ENCODE results near the gene SP3.

DNA sequence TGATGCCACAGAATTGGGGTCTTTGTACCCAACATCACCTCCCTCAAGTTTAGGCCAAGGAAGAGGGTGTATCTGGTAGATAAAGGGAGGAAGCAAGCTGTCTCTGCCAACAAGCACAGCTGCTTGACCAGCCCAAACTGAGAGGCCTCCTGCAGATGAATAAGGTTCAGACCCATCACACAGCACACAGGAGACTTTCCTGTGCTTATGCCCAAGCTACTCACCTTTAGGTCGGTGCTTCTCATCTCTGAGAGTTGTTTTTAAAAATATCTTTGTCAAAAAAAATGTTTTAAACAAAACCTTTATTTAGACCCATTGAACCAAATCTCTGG lies 24.7 kb upstream of the SP3 start:
- TF ChIP-seq BRCA1 (IDR thresholded peaks at IDR 0.05; ENCODE audit: low read depth, low read length) (no peak), EZH2 (IDR thresholded peaks at IDR 0.05; ENCODE audit: low read depth, low read length, severe bottlenecking) (no peak)
- TF ChIP-seq, protein P1, sequence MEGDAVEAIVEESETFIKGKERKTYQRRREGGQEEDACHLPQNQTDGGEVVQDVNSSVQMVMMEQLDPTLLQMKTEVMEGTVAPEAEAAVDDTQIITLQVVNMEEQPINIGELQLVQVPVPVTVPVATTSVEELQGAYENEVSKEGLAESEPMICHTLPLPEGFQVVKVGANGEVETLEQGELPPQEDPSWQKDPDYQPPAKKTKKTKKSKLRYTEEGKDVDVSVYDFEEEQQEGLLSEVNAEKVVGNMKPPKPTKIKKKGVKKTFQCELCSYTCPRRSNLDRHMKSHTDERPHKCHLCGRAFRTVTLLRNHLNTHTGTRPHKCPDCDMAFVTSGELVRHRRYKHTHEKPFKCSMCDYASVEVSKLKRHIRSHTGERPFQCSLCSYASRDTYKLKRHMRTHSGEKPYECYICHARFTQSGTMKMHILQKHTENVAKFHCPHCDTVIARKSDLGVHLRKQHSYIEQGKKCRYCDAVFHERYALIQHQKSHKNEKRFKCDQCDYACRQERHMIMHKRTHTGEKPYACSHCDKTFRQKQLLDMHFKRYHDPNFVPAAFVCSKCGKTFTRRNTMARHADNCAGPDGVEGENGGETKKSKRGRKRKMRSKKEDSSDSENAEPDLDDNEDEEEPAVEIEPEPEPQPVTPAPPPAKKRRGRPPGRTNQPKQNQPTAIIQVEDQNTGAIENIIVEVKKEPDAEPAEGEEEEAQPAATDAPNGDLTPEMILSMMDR (IDR thresholded peaks at IDR 0.05; ENCODE audit: control extremely low read depth in 1 of 3, insufficient read depth in 1 of 3, low read depth in 1 of 3, low read length in 3 of 3) = no peak

All from H1 (cell line).